Heart left ventricle (tissue), 16 donors: ENCODE data around the gene DHDDS. TPM values are rescaled to one million over a fixed set of nuclear protein-coding genes. Genes with fewer than 3 reads are reported as not detected.
A peak's percentile ranks its signal among the peaks of the same experiment; 100 is the strongest.
"Not testable (repeated sequence)": the region's sequence is repeated elsewhere in the genome, so short reads cannot be mapped to it uniquely, and the experiment has no call there.

Source experiments
- ATAC-seq, 4 donors: fragments of 200-7000 bp; cut with Tn5 transposase; one replicate each; pipeline ENCODE4 v1.9.1; 2020 to 2022; ENCODE audit warnings: moderate library complexity in 4 of 4, mild to moderate bottlenecking in 3 of 4, moderate number of reproducible peaks in 1 of 4
- DNase-seq, 5 donors: peaks; one replicate each; pipeline ENCODE4 v3.0.0-alpha.2; 2020
- H3K27ac ChIP-seq, 12 donors: fragments of 200-600 bp; sonication (generic) in 4 of 12; one replicate each; pipeline versions ENCODE4 v1.5.0 to v1.8.0; 2016 to 2022; ENCODE audit warnings: mild to moderate bottlenecking in 2 of 12
- H3K27me3 ChIP-seq, 9 donors: fragments of 200-600 bp; sonication (generic) in 2 of 9; one replicate each; pipeline versions ENCODE4 v1.5.1 to v1.8.0; 2016 to 2022; ENCODE audit warnings: mild to moderate bottlenecking in 3 of 9
- H3K36me3 ChIP-seq, 9 donors: fragments of 200-600 bp; sonication (generic) in 2 of 9; one replicate each; pipeline versions ENCODE4 v1.5.0 to v1.8.0; 2018 to 2022; ENCODE audit warnings: mild to moderate bottlenecking in 2 of 9
- H3K4me1 ChIP-seq, 12 donors: fragments of 200-600 bp; sonication (generic) in 4 of 12; one replicate each; pipeline versions ENCODE4 v1.5.0 to v1.8.0; 2016 to 2022; ENCODE audit warnings: mild to moderate bottlenecking in 3 of 12
- H3K4me3 ChIP-seq, 12 donors: fragments of 200-600 bp; sonication (generic) in 4 of 12; one replicate each; pipeline versions ENCODE4 v1.5.0 to v1.8.0; 2017 to 2022; ENCODE audit warnings: mild to moderate bottlenecking in 9 of 12, moderate library complexity in 4 of 12
- H3K9me3 ChIP-seq, 12 donors: fragments of 200-600 bp; sonication (generic) in 4 of 12; one replicate each; pipeline versions ENCODE4 v1.5.0 to v1.8.0; 2016 to 2022; ENCODE audit warnings: mild to moderate bottlenecking in 1 of 12
- POLR2A ChIP-seq, 2 donors: fragments of 450-650 bp; IDR thresholded peaks; one replicate each; pipeline ENCODE4 v1.6.1; 2017; ENCODE audit warnings: antibody characterized with exemption in 2 of 2, mild to moderate bottlenecking in 2 of 2, moderate library complexity in 2 of 2
- WGBS, 4 donors: extraction: QIAGEN DNeasy Blood & Tissue Kit in 2 of 4; methylation state at CpG; one replicate each; pipeline versions ENCODE4 v1.1.5 to v1.1.7; 2013 to 2018; 5-methylcytosine and 5-hydroxymethylcytosine counted together
- intact Hi-C, 10 donors: fragments of 100-400 bp; cut with DNase I; formaldehyde crosslinking; loops; one replicate each; pipeline versions ENCODE4 v1.11.1 to v1.14.2; 2022
- polyA plus RNA-seq, 2 donors: library from polyadenylated mRNA; stranded (reverse); fragments of 200-250 nt; gene quantifications; one replicate each; pipeline ENCODE4 v1.2.3, GENCODE V29; 2013
- total RNA-seq, 9 donors: library from RNA; depleted of rRNA in 2 of 9; stranded (reverse); fragments of >200 nt in 2 of 9; fragmentation: NEBNext Ultra II Directional in 3 of 9; extraction: Animal tissue kit (Norgen Biotek cat#: 25700) in 3 of 9; gene quantifications; one replicate each; pipeline versions ENCODE4 v1.1.0 to v1.2.4, GENCODE V29; 2016 to 2023
- TF ChIP-seq, protein P1 (sequence below), 12 donors: fragments of 200-600 bp; sonication (generic) in 4 of 12; IDR thresholded peaks; one replicate each; pipeline versions ENCODE4 v1.5.0 to v1.8.0; 2018 to 2022; ENCODE audit warnings: antibody characterized with exemption in 12 of 12, mild to moderate bottlenecking in 5 of 12
- donor health status: ischemic (EF 13 %, LVEDD 7.1; RV severe dilation, severe dysfunction).
- donor health status: healthy with polysubstance abuse.
- donor health status: DM: no; HTN: yes; CAD: no.
- donor health status: DM: no; HTN: no; CAD: no.
- donor health status: ischemic (EF 25% LVEDD 6.9; RV normal size, moderate dysfunction).
- donor health status: ischemic (EF 25% LVEDD 5.7; RV mildly dilated, moderate dysfunction).
- donor health status: healthy.
- donor health status: DM: yes; HTN: yes; CAD: no.
- donor health status: ischemic (EF 35%, LVEDD 5.7; RV mildly dilated, moderate dysfunction).
- donor health status: nonischemic (EF 11% LVEDD 7.7; RV severe dilation, severe dysfunction).
- donor health status: DM: yes; HTN: yes; CAD: no.
- donor health status: PGD.
- donor health status: ischemic (EF 29% LVEDD 5.4; RV normal size, mild dysfunction).
- donor health status: nonischemic (EF 23%, LVEDD 6.1; RV moderate dilation, normal function).

Gene DHDDS
- total and polyA plus RNA-seq, 11 donors, result 14.1 to 45.0 (median 29.9) TPM

DNA sequence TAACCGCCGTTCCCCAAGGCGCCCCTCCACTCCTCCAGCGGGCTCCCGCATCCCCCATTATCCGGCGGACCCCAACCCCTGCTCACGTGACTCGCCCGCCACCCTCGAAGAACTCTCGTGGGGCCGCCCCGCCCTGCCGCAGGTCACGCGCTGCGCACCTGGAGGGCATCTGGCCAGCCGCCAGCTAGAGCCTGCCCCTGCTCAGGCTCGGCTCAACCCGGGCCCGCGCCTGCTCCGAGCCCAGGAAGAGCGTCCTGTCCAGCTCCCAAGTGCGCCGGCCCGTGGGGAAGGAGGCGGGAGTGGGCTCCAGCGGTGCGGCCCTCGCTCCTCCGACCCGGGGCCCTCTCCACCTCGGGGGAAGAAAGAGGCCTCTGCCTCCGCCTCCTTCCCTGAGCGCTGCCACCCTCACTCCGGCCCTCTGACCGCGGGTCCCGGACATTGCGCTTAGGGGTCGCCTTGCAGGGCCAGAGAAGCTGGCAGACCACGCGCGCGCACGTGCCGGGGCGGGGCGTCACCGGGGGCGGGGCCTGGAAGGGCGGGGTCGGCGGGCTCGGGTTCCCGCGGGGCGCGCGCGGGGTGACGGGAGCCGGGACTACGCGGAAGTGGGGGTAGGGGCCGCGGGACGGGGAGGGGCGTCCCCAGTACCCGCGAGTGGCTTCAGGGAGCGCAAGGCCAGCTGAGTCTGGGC lies 68.5 kb downstream of the DHDDS start:
- WGBS, 4 donors, result 0 to 3% (median 1%) methylated on average over 5 to 74 of the region's 74 CpGs
- TF ChIP-seq, protein P1, sequence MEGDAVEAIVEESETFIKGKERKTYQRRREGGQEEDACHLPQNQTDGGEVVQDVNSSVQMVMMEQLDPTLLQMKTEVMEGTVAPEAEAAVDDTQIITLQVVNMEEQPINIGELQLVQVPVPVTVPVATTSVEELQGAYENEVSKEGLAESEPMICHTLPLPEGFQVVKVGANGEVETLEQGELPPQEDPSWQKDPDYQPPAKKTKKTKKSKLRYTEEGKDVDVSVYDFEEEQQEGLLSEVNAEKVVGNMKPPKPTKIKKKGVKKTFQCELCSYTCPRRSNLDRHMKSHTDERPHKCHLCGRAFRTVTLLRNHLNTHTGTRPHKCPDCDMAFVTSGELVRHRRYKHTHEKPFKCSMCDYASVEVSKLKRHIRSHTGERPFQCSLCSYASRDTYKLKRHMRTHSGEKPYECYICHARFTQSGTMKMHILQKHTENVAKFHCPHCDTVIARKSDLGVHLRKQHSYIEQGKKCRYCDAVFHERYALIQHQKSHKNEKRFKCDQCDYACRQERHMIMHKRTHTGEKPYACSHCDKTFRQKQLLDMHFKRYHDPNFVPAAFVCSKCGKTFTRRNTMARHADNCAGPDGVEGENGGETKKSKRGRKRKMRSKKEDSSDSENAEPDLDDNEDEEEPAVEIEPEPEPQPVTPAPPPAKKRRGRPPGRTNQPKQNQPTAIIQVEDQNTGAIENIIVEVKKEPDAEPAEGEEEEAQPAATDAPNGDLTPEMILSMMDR (IDR thresholded peaks at IDR 0.05), result peak in 4 of 12 donors; percentile 0 to 36 (median 8)
- TF ChIP-seq POLR2A (IDR thresholded peaks at IDR 0.05), result peak in 1 of 2 donors; percentile 62

GRCh38 chr1:26510711-26511110 lies 78.6 kb downstream of the DHDDS start:
- ATAC-seq, intact Hi-C loops, H3K27me3 ChIP-seq, H3K4me3 ChIP-seq, H3K27ac ChIP-seq, H3K36me3 ChIP-seq, DNase-seq, H3K4me1 ChIP-seq, H3K9me3 ChIP-seq: not testable (repeated sequence)
- 82 to 86% (median 84%) methylated on average over 2 of the region's 2 CpGs for WGBS, 4 donors

More for the DNA sequence above, 68.5 kb downstream of the DHDDS start:
- ATAC-seq, result peak; percentile 64 to 94 (median 92)
- Histone ChIP-seq H3K27ac (peak overlapping the region; percentile 70 to 97 (median 94)), H3K9me3 (no peaks in the 10 kb centered on the region), H3K4me1 (peaks cover 0 to 19% (median 13%) of the 10 kb centered on the region in 12 donors), H3K36me3 (no peaks in the 10 kb centered on the region), H3K27me3 (no peaks in the 10 kb centered on the region), H3K4me3 (peak overlapping the region; percentile 52 to 80 (median 71))
- intact Hi-C loops, result loop anchor here in 5 of 10 donors (1.0 to 10.0 kb wide), 8 partner anchors 28 to 377 kb away; partner anchors contain the start of genes HMGN2 (in 1 of the 5) and PIGV (in 1 of the 5)
- peak; percentile 90 to 96 (median 92) for DNase-seq

DNA sequence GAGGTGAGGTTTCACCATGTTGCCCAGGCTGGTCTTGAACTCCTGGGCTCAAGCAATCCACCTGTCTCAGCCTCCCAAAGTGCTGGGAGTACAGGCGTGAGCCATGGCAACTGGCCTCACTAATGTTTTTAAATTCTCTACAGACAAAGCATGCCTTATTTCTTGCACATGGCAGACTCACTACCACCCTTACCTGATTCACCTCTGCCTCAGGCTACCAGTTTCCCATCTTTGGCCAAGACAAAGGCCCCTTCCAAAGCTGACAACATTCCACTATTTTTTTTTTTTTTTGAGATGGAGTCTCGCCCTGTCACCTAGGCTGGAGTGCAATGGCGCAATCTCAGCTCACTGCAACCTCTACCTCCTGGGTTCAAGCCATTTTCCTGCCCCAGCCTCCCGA lies 83.7 kb downstream of the DHDDS start:
- WGBS, 4 donors, result 78 to 95% (median 92%) methylated on average over 4 of the region's 4 CpGs
- H3K27me3 ChIP-seq, H3K9me3 ChIP-seq, H3K36me3 ChIP-seq, DNase-seq, intact Hi-C loops, H3K4me1 ChIP-seq, ATAC-seq, H3K4me3 ChIP-seq, H3K27ac ChIP-seq: not testable (repeated sequence)

DNA sequence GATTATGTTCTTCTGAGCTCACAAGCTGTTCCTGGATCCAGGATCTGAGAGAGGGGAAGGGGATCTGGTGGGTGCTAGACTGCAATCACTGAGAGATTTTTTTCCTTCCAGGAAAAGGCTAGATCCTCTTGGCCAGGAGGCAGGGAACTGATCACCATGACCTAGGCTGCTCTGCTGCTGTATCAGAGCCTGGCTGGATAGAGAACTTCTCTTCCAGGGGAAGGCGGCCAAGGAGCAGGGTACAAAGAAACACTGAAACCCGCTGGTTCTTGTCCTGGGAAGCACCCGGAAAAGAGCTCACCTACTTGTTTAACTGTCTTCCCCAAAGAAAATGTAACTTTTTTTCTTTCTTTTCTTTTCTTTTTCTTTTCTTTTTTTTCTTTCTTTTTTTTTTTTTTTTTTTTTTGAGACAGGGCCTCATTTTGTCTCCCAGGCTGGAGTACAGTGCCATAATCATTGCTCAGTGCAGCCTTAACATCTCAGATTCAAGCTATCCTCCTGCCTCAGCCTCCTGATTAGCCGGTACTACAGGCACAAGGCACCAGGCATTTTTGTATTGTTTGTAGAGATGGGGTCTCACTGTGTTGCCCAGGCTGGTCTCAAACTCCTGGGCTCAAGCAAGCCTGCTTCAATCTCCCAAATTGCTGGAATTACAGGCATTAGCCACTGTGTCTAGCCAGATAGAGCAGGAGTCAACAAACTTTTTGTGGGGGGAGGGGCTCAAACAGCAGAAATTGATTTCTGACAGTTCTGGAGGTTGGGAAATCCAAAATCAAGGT lies 85.1 kb downstream of the DHDDS start:
- H3K4me1 ChIP-seq, result peaks cover 0 to 3% (median 0%) of the 10 kb centered on the region in 12 donors
- ATAC-seq (no peak), DNase-seq (no peak)
- WGBS, 4 donors, result 85 to 94% (median 92%) methylated on average over 4 of the region's 4 CpGs
- H3K9me3 ChIP-seq, result no peaks in the 10 kb centered on the region
- intact Hi-C loops, result no loop called here
- no peak overlapping the region for H3K4me3 ChIP-seq
- TF ChIP-seq, protein P1 (IDR thresholded peaks at IDR 0.05), result no peak
- TF ChIP-seq POLR2A (IDR thresholded peaks at IDR 0.05), result no peak
- H3K27me3 ChIP-seq, result peaks cover 0 to 8% (median 0%) of the 10 kb centered on the region in 9 donors
- H3K36me3 ChIP-seq, result no peaks in the 10 kb centered on the region
- no peak overlapping the region for H3K27ac ChIP-seq

DNA sequence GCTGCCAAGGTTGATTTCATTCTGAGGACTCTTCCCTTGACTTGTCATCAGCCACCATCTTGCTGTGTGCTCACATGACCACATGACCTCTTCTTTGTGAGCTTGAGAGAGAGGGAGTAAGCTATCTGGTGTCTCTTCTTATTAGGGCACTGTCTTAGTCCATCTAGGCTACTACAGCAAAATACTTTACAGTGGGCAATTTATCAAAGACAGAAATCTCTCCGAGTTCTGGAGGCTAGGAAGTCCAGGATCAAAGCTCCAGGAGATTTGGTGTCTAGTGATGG lies 85.6 kb downstream of the DHDDS start:
- ATAC-seq (no peak), DNase-seq (no peak)
- WGBS, 4 donors, result 58 to 96% (median 77%) methylated on average over 1 of the region's 1 CpG
- Histone ChIP-seq H3K9me3 (no peaks in the 10 kb centered on the region), H3K27me3 (peaks cover 0 to 13% (median 0%) of the 10 kb centered on the region in 9 donors), H3K36me3 (no peaks in the 10 kb centered on the region), H3K4me1 (peaks cover 0 to 3% (median 0%) of the 10 kb centered on the region in 12 donors), H3K4me3 (no peak overlapping the region), H3K27ac (no peak overlapping the region)
- intact Hi-C loops, result no loop called here
- TF ChIP-seq, protein P1 (IDR thresholded peaks at IDR 0.05), result no peak
- no peak for TF ChIP-seq POLR2A (IDR thresholded peaks at IDR 0.05)
